Fibroblast of lung (primary cell): ENCODE results near the gene ADGRB3.
"Not testable (repeated sequence)": the region's sequence is repeated elsewhere in the genome, so short reads cannot be mapped to it uniquely, and the experiment has no call there.

Experiments
- EZH2 ChIP-seq: IDR thresholded peaks from 2 replicates; pipeline ENCODE4 v1.5.1; 2012; ENCODE audit warnings: low read length, control low read depth, mild to moderate bottlenecking; ENCODE audit errors: missing control alignments
- TF ChIP-seq, protein P1 (sequence below), 2 donors: IDR thresholded peaks in 1 of 2; conservative IDR thresholded peaks in 1 of 2; 1 replicate in 1 of 2; 2 replicates in 1 of 2; pipeline ENCODE4 v1.5.1; 2011 to 2012; ENCODE audit warnings: low read length in 2 of 2, control low read depth in 1 of 2, inconsistent platforms in 1 of 2, low read depth in 1 of 2, mild to moderate bottlenecking in 1 of 2

DNA sequence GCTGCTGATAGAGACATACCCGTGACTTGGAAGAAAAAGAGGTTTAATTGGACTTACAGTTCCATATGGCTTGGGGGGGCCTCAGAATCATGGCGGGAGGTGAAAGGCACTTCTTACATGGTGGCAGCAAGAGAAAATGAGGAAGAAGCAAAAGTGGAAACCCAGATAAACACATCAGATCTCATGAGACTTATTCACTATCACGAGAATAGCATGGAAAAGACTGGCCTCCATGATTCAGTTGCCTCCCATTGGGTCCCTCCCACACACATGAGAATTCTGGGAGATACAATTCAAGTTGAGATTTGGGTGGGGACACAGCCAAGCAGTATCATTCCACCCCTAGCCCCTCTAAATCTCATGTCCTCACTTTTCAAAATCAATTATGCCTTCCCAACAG lies 112.8 kb downstream of the ADGRB3 start:
- TF ChIP-seq, protein P1, sequence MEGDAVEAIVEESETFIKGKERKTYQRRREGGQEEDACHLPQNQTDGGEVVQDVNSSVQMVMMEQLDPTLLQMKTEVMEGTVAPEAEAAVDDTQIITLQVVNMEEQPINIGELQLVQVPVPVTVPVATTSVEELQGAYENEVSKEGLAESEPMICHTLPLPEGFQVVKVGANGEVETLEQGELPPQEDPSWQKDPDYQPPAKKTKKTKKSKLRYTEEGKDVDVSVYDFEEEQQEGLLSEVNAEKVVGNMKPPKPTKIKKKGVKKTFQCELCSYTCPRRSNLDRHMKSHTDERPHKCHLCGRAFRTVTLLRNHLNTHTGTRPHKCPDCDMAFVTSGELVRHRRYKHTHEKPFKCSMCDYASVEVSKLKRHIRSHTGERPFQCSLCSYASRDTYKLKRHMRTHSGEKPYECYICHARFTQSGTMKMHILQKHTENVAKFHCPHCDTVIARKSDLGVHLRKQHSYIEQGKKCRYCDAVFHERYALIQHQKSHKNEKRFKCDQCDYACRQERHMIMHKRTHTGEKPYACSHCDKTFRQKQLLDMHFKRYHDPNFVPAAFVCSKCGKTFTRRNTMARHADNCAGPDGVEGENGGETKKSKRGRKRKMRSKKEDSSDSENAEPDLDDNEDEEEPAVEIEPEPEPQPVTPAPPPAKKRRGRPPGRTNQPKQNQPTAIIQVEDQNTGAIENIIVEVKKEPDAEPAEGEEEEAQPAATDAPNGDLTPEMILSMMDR (conservative IDR thresholded peaks at IDR 0.05 in 1 of 2, IDR thresholded peaks at IDR 0.05 in 1 of 2; ENCODE audit: low read depth in 1 of 2, low read length in 2 of 2) = not testable (repeated sequence)
- TF ChIP-seq EZH2 = not testable (repeated sequence)
